Prostate gland (tissue), 2 donors: ENCODE measurements around the gene MACO1. TPM values are rescaled to one million over a fixed set of nuclear protein-coding genes. Genes with fewer than 3 reads are reported as not detected.

ENCODE experiments used
- DNase-seq: peaks from one replicate; pipeline ENCODE4 v3.0.0-alpha.2; 2019; ENCODE audit warnings: low spot score
- H3K27ac ChIP-seq, 2 donors: fragments of 200-600 bp; sonication (generic); 2 replicates each; pipeline ENCODE4 v1.5.1; 2017 to 2019
- H3K27me3 ChIP-seq: fragments of 200-600 bp; sonication (generic); replicated peaks from 2 replicates; pipeline ENCODE4 v1.5.1; 2019; ENCODE audit not compliant: insufficient read depth
- H3K36me3 ChIP-seq, 2 donors: fragments of 200-600 bp; sonication (generic); 1 replicate in 1 of 2; 2 replicates in 1 of 2; pipeline versions ENCODE4 v1.5.1 to v1.8.1; 2017 to 2019
- H3K4me1 ChIP-seq: fragments of 200-600 bp; sonication (generic); replicated peaks from 2 replicates; pipeline ENCODE4 v1.5.1; 2019
- H3K4me3 ChIP-seq, 2 donors: fragments of 200-600 bp; sonication (generic); 2 replicates each; pipeline ENCODE4 v1.5.1; 2017 to 2019
- H3K9me3 ChIP-seq: fragments of 200-600 bp; sonication (generic); 2 replicates; pipeline ENCODE4 v1.5.1; 2017
- POLR2A ChIP-seq: fragments of 450-650 bp; IDR thresholded peaks from one replicate; pipeline ENCODE4 v1.6.1; 2016; ENCODE audit warnings: antibody characterized with exemption, mild to moderate bottlenecking
- POLR2AphosphoS5 ChIP-seq: sonication (generic); formaldehyde crosslinking; IDR thresholded peaks from one replicate; pipeline ENCODE4 v1.6.1; 2017; ENCODE audit warnings: antibody characterized with exemption
- WGBS: methylation state at CpG from one replicate; pipeline ENCODE4 v1.1.5; 2018; 5-methylcytosine and 5-hydroxymethylcytosine counted together
- intact Hi-C: fragments of 100-400 bp; cut with DNase I; formaldehyde crosslinking; loops from one replicate; pipeline ENCODE4 v1.14.2; 2022
- total RNA-seq, 2 donors: library from RNA; depleted of rRNA; stranded (reverse); fragments of >200 nt; gene quantifications; one replicate each; pipeline ENCODE4 v1.1.0, GENCODE V29; 2016
- TF ChIP-seq, protein P1 (sequence below), 4 experiments: fragments of 200-600 bp in 2 of 4; fragments of 450-650 bp in 2 of 4; sonication (generic) in 2 of 4; IDR thresholded peaks; 1 replicate in 3 of 4; 2 replicates in 1 of 4; pipeline ENCODE4 v1.5.1; 2016 to 2019; ENCODE audit warnings: antibody characterized with exemption in 4 of 4, mild to moderate bottlenecking in 2 of 4, moderate library complexity in 2 of 4

MACO1 gene
- total RNA-seq, 2 donors from 2014 or later, result 25.5 to 31.0 TPM

DNA sequence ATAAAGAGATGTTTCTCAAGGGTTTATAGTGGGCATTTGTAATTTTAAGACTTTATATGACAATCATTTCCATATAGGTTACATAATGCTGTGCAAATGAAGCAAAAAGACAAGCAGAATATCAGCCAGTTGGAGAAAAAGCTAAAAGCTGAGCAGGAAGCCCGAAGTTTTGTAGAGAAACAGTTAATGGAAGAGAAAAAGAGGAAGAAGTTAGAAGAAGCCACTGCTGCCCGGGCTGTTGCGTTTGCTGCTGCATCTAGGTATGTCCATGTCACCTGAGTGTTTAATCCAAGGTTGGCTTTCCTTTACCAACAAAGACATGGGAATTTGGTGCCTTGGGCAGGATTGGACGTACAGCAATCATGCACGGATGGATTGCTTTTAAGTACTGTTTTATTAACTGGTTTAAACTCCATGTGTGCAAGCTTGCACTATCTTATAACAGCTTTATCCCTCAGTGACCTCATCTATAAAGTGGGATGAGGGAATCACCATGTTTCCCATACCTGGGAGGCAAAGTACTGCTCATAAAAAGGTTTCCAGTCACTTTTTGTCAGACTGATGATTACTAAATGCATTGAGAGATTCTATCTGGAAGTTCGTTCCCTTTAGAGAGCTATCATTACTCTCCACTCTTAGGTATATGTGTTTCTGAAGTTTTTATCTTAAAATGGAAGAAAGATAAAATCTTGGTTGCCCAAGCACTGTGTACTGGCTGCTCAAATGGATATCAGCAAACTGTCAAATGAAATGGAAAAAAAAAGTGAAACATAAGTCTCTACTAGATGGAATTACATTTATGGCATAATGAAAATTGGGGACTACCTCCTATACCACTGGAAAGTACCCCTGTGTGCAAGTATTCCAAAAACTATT, 55.1 kb downstream of the MACO1 start:
- no peaks in the 10 kb centered on the region for H3K9me3 ChIP-seq
- WGBS, result 49% methylated on average over 6 of the region's 6 CpGs
- H3K27me3 ChIP-seq, result no peaks in the 10 kb centered on the region
- H3K36me3 ChIP-seq, result no peaks in the 10 kb centered on the region
- peaks cover 4% of the 10 kb centered on the region for H3K4me1 ChIP-seq
- H3K4me3 ChIP-seq, result no peak overlapping the region
- intact Hi-C loops, result no loop called here
- H3K27ac ChIP-seq, result no peak overlapping the region
- TF ChIP-seq POLR2A (no peak), POLR2AphosphoS5 (no peak)
- TF ChIP-seq, protein P1, sequence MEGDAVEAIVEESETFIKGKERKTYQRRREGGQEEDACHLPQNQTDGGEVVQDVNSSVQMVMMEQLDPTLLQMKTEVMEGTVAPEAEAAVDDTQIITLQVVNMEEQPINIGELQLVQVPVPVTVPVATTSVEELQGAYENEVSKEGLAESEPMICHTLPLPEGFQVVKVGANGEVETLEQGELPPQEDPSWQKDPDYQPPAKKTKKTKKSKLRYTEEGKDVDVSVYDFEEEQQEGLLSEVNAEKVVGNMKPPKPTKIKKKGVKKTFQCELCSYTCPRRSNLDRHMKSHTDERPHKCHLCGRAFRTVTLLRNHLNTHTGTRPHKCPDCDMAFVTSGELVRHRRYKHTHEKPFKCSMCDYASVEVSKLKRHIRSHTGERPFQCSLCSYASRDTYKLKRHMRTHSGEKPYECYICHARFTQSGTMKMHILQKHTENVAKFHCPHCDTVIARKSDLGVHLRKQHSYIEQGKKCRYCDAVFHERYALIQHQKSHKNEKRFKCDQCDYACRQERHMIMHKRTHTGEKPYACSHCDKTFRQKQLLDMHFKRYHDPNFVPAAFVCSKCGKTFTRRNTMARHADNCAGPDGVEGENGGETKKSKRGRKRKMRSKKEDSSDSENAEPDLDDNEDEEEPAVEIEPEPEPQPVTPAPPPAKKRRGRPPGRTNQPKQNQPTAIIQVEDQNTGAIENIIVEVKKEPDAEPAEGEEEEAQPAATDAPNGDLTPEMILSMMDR (IDR thresholded peaks at IDR 0.05), result no peak
- no peak for DNase-seq

DNA sequence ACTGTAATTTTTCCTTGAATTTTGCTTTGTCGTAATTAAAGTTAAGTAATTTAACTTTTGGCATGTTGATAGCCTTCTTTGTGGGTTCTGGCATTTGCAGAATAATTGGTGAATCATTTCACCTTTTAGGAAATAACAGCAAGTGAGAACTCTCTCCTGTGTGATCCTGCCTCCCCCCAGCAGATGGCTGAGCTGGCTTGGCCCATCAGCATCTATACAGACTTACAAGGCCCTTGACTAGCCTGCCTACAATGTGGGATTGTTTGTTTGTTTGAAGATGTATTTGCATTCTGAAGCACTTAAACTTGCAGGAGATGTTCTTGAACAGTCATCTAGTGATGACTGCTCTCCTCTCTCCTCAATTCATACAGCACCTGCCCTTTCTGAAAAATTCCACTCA, 55.9 kb downstream of the MACO1 start:
- Histone ChIP-seq H3K27me3 (no peaks in the 10 kb centered on the region), H3K36me3 (peaks cover 2 to 5% of the 10 kb centered on the region in 2 donors), H3K4me3 (no peak overlapping the region), H3K4me1 (peaks cover 4% of the 10 kb centered on the region), H3K9me3 (no peaks in the 10 kb centered on the region), H3K27ac (no peak overlapping the region)
- intact Hi-C loops, result no loop called here
- DNase-seq, result no peak
- WGBS, result 82% methylated on average over 1 of the region's 1 CpG
- TF ChIP-seq POLR2A (no peak), POLR2AphosphoS5 (no peak)
- TF ChIP-seq, protein P1 (IDR thresholded peaks at IDR 0.05), result no peak

DNA sequence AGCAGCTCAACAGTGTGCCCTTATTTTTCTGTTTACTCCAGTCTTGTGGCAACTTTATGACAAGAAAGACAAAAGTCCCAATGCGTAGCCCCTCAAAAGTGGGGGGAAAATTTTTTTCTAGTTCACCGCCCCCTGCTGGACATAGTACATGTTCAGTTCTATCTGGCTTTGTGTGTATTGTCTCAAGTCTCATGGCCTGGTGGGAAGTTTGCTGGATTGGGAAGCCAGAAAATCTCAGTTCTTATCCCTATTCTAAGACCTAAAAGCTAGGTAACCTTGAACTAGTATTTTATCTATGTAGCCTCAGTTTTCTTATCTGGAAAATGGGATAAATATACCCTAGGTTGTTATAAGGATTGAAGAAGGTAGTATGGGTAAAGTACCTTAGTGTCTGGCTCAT, 56.9 kb downstream of the MACO1 start:
- H3K27me3 ChIP-seq, result no peaks in the 10 kb centered on the region
- no peaks in the 10 kb centered on the region for H3K9me3 ChIP-seq
- WGBS, result 100% methylated on average over 2 of the region's 2 CpGs
- H3K27ac ChIP-seq, result no peak overlapping the region
- H3K4me3 ChIP-seq, result no peak overlapping the region
- no peak for DNase-seq
- H3K36me3 ChIP-seq, result peaks cover 4 to 5% of the 10 kb centered on the region in 2 donors
- TF ChIP-seq POLR2AphosphoS5, result no peak
- TF ChIP-seq, protein P1 (IDR thresholded peaks at IDR 0.05), result peak in 1 of 4 experiments; percentile 13
- no peak for TF ChIP-seq POLR2A
- intact Hi-C loops, result no loop called here
- peaks cover 4% of the 10 kb centered on the region for H3K4me1 ChIP-seq

DNA sequence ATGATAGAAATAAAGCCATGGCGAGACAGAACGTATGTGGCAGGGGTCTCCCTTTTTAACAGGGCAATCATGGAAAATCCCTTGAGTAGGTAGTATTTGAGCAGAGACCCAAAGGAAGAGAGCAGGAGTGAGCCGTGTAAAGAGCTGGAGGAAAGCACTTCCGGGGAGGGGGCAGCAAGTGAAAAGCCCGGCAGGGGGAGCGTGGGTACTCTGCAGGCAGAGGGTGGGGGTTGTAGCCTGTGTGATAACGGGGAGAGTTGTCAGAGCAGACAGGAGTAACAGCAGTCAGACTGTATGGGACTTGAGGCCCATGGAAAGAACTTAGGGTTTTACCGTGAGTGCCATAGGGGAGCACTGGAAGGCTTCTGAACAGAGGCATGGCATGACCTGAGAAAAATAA, 61.6 kb downstream of the MACO1 start:
- Histone ChIP-seq H3K4me1 (no peaks in the 10 kb centered on the region), H3K27ac (no peak overlapping the region), H3K9me3 (no peaks in the 10 kb centered on the region), H3K27me3 (no peaks in the 10 kb centered on the region), H3K36me3 (peaks cover 4 to 5% of the 10 kb centered on the region in 2 donors), H3K4me3 (no peak overlapping the region)
- no peak for DNase-seq
- TF ChIP-seq, protein P1 (IDR thresholded peaks at IDR 0.05), result no peak
- TF ChIP-seq POLR2A (no peak), POLR2AphosphoS5 (no peak)
- WGBS, result 77% methylated on average over 8 of the region's 8 CpGs
- intact Hi-C loops, result no loop called here

DNA sequence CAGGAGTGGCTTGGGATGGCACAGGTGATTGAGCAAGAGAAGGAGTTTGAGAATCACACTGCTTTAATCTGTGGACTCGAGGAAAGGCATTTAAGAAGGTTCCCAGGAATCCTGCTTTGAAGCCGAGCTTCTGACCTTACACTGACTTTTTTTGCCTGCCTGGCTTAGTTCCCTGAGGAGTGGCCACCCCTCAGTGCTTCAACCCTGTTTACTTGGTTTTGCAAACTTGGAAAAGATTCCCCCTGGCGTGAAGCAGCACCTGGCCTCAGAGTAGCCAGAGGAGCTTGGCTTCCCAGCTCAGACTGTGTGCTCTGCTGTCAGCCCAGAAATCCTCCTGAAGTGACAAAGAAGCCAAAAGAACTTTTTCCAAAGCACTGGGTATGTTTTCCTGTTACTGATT, 64.3 kb downstream of the MACO1 start:
- Histone ChIP-seq H3K4me1 (no peaks in the 10 kb centered on the region), H3K36me3 (peaks cover 4 to 5% of the 10 kb centered on the region in 2 donors), H3K9me3 (no peaks in the 10 kb centered on the region), H3K27ac (peak overlapping the region; percentile 1 to 43), H3K27me3 (no peaks in the 10 kb centered on the region), H3K4me3 (no peak overlapping the region)
- TF ChIP-seq POLR2AphosphoS5 (peak; percentile 4), POLR2A (no peak)
- TF ChIP-seq, protein P1 (IDR thresholded peaks at IDR 0.05), result no peak
- no peak for DNase-seq
- 60% methylated on average over 3 of the region's 3 CpGs for WGBS
- intact Hi-C loops, result no loop called here
